ENCODE results near the gene ARL2.

The ARL2 gene

GRCh38 chr11:65051398-65051858 lies 37.5 kb downstream of the ARL2 start:
- DNase-seq, result peak in 1 of 2 experiments; percentile 34

GRCh38 chr11:65053827-65054508 lies 40.0 kb downstream of the ARL2 start:
- DNase-seq, result no peak

- DNase-seq, result no peak
Observed at GRCh38 chr11:65055538-65055937, 41.6 kb downstream of the ARL2 start.

- no peak for DNase-seq
Observed at GRCh38 chr11:65056999-65057398, 43.0 kb downstream of the ARL2 start.

- DNase-seq, result no peak
Observed at GRCh38 chr11:65057526-65057925, 43.6 kb downstream of the ARL2 start.

GRCh38 chr11:65058012-65058411 lies 44.1 kb downstream of the ARL2 start:
- DNase-seq, result no peak

GRCh38 chr11:65058419-65059054 lies 44.6 kb downstream of the ARL2 start, which contains the start of gene NAALADL1:
TSS of gene NAALADL1 (minus strand) at chr11:65058553. CDS start at chr11:65058521, 32 bp downstream.
- no peak for DNase-seq

- no peak for DNase-seq
Observed at GRCh38 chr11:65059523-65059922, 45.6 kb downstream of the ARL2 start.

GRCh38 chr11:65059959-65060824 lies 46.2 kb downstream of the ARL2 start:
- no peak for DNase-seq

- no peak for DNase-seq
Observed at GRCh38 chr11:65060913-65061408, 47.0 kb downstream of the ARL2 start.

- no peak for DNase-seq
Observed at GRCh38 chr11:65063532-65063931, 49.6 kb downstream of the ARL2 start.

- no peak for DNase-seq
Observed at GRCh38 chr11:65064847-65065240, 50.9 kb downstream of the ARL2 start.

- DNase-seq, result no peak
Observed at GRCh38 chr11:65065851-65066250, 51.9 kb downstream of the ARL2 start.

GRCh38 chr11:65066315-65066714 lies 52.4 kb downstream of the ARL2 start:
- DNase-seq, result no peak

GRCh38 chr11:65066805-65067291 lies 52.9 kb downstream of the ARL2 start:
- DNase-seq, result no peak

GRCh38 chr11:65067446-65067845 lies 53.5 kb downstream of the ARL2 start:
- DNase-seq, result no peak

- no peak for DNase-seq
Observed at GRCh38 chr11:65069217-65069616, 55.3 kb downstream of the ARL2 start.
